Astrocyte (in vitro differentiated cells and primary cell): Measurements from ENCODE around the gene PSMB9. TPM values are rescaled to one million over a fixed set of nuclear protein-coding genes. Genes with fewer than 3 reads are reported as not detected.

ENCODE experiments used
- DNase-seq: peaks from one replicate; pipeline ENCODE4 v3.0.0-alpha.2; 2010; ENCODE audit warnings: low read depth
- FAIRE-seq: peaks from 2 replicates; lab custom pipeline; 2011; peaks lifted over from hg19 to GRCh38; lab: Jason Lieb, UNC
- H2AFZ ChIP-seq: 2 replicates; pipeline ENCODE4 v1.6.0; 2012; ENCODE audit warnings: low read depth, low read length, inconsistent platforms
- H3K27ac ChIP-seq: 2 replicates; pipeline ENCODE4 v1.5.1; 2011; ENCODE audit warnings: low read depth, low read length, inconsistent platforms
- H3K27me3 ChIP-seq: 2 replicates; pipeline ENCODE4 v1.6.0; 2011; ENCODE audit warnings: low read length, inconsistent platforms; ENCODE audit not compliant: insufficient read depth
- H3K36me3 ChIP-seq: 2 replicates; pipeline ENCODE4 v1.5.1; 2011; ENCODE audit warnings: low read length, inconsistent platforms; ENCODE audit not compliant: insufficient read depth
- H3K4me1 ChIP-seq: 2 replicates; pipeline ENCODE4 v1.5.1; 2011; ENCODE audit warnings: low read length, inconsistent platforms; ENCODE audit not compliant: insufficient read depth
- H3K4me2 ChIP-seq: 2 replicates; pipeline ENCODE4 v1.6.0; 2012; ENCODE audit warnings: low read length, inconsistent platforms
- H3K4me3 ChIP-seq: 2 replicates; pipeline ENCODE4 v1.5.1; 2011; ENCODE audit warnings: low read depth, mild to moderate bottlenecking, low read length, inconsistent platforms; ENCODE audit not compliant: insufficient read depth
- H3K79me2 ChIP-seq: 2 replicates; pipeline ENCODE4 v1.6.0; 2012; ENCODE audit warnings: mild to moderate bottlenecking, low read length, inconsistent platforms; ENCODE audit not compliant: insufficient read depth
- H3K9ac ChIP-seq: 2 replicates; pipeline ENCODE4 v1.6.0; 2012; ENCODE audit warnings: mild to moderate bottlenecking, low read length, inconsistent platforms
- H3K9me3 ChIP-seq: 2 replicates; pipeline ENCODE4 v1.5.1; 2012; ENCODE audit warnings: low read depth, mild to moderate bottlenecking, low read length, inconsistent platforms; ENCODE audit not compliant: insufficient read depth
- H4K20me1 ChIP-seq: 2 replicates; pipeline ENCODE4 v1.6.0; 2012; ENCODE audit warnings: low read length, inconsistent platforms; ENCODE audit not compliant: insufficient read depth
- H3K27ac Mint-ChIP-seq: one replicate; pipeline ENCODE4 v1.8.0; 2021; ENCODE audit warnings: mild to moderate bottlenecking, mixed read lengths; ENCODE audit not compliant: unreplicated experiment
- H3K27me3 Mint-ChIP-seq: one replicate; pipeline ENCODE4 v1.8.0; 2021; ENCODE audit warnings: low read depth, mixed read lengths; ENCODE audit not compliant: unreplicated experiment
- H3K36me3 Mint-ChIP-seq: one replicate; pipeline ENCODE4 v1.8.0; 2021; ENCODE audit warnings: low read depth, mixed read lengths; ENCODE audit not compliant: unreplicated experiment
- H3K4me1 Mint-ChIP-seq: one replicate; pipeline ENCODE4 v1.8.0; 2021; ENCODE audit warnings: low read depth, mixed read lengths; ENCODE audit not compliant: unreplicated experiment
- H3K4me3 Mint-ChIP-seq: one replicate; pipeline ENCODE4 v1.8.0; 2021; ENCODE audit warnings: mild to moderate bottlenecking, moderate library complexity, mixed read lengths; ENCODE audit not compliant: unreplicated experiment
- H3K9me3 Mint-ChIP-seq: one replicate; pipeline ENCODE4 v1.8.0; 2021; ENCODE audit warnings: mild to moderate bottlenecking, mixed read lengths; ENCODE audit not compliant: unreplicated experiment
- CTCF ChIP-seq: IDR thresholded peaks from 2 replicates; pipeline ENCODE4 v1.5.1; 2011; ENCODE audit warnings: low read depth, mild to moderate bottlenecking, inconsistent platforms, low read length, moderate library complexity; ENCODE audit not compliant: insufficient read depth
- EZH2 ChIP-seq: IDR thresholded peaks from 2 replicates; pipeline ENCODE4 v1.6.1; 2012; ENCODE audit warnings: mild to moderate bottlenecking, low read length, inconsistent platforms; ENCODE audit not compliant: insufficient read depth
- total RNA-seq: library from RNA; stranded (reverse); gene quantifications from 2 replicates; pipeline ENCODE4 v1.2.1, GENCODE V29; 2021

The PSMB9 gene
- total RNA-seq, 1 donor from 2014 or later = 34.1 TPM

GRCh38 chr6:32819729-32820128, 34.3 kb upstream of the PSMB9 start:
- no peaks in the 10 kb centered on the region for H3K27me3 Mint-ChIP-seq
- DNase-seq (peak; percentile 71), FAIRE-seq (peak; percentile 26)

GRCh38 chr6:32825966-32826365, 28.0 kb upstream of the PSMB9 start:
- no peak overlapping the region for H2AFZ ChIP-seq
- FAIRE-seq = no peak

More at GRCh38 chr6:32819729-32820128, 34.3 kb upstream of the PSMB9 start:
- H3K9ac ChIP-seq = no peak overlapping the region
- H3K36me3 ChIP-seq = no peaks in the 10 kb centered on the region
- no peak overlapping the region for H3K4me3 ChIP-seq
- no peak overlapping the region for H2AFZ ChIP-seq
- H3K4me1 ChIP-seq = peaks cover 6% of the 10 kb centered on the region
- peak overlapping the region; percentile 36 for H3K27ac Mint-ChIP-seq
- no peak overlapping the region for H3K27ac ChIP-seq
- no peaks in the 10 kb centered on the region for H3K27me3 ChIP-seq
- H3K9me3 ChIP-seq = no peaks in the 10 kb centered on the region
- H3K9me3 Mint-ChIP-seq = no peaks in the 10 kb centered on the region
- no peaks in the 10 kb centered on the region for H3K36me3 Mint-ChIP-seq
- H3K4me1 Mint-ChIP-seq = peaks cover 28% of the 10 kb centered on the region
- TF ChIP-seq EZH2 (no peak), CTCF (no peak)
- no peaks in the 10 kb centered on the region for H4K20me1 ChIP-seq
- H3K4me2 ChIP-seq = no peak overlapping the region
- H3K4me3 Mint-ChIP-seq = no peak overlapping the region
- no peaks in the 10 kb centered on the region for H3K79me2 ChIP-seq

More at GRCh38 chr6:32825966-32826365, 28.0 kb upstream of the PSMB9 start:
- peaks cover 11% of the 10 kb centered on the region for H3K4me1 Mint-ChIP-seq
- no peaks in the 10 kb centered on the region for H3K9me3 Mint-ChIP-seq
- no peak overlapping the region for H3K27ac ChIP-seq
- H3K4me2 ChIP-seq = no peak overlapping the region
- no peak overlapping the region for H3K27ac Mint-ChIP-seq
- H3K27me3 ChIP-seq = no peaks in the 10 kb centered on the region
- H3K4me1 ChIP-seq = no peaks in the 10 kb centered on the region
- no peak overlapping the region for H3K4me3 ChIP-seq
- no peak for TF ChIP-seq EZH2
- TF ChIP-seq CTCF = peak; percentile 14
- peaks cover 6% of the 10 kb centered on the region for H3K36me3 ChIP-seq
- H3K4me3 Mint-ChIP-seq = no peak overlapping the region
- H3K9me3 ChIP-seq = no peaks in the 10 kb centered on the region
- H4K20me1 ChIP-seq = no peaks in the 10 kb centered on the region
- peaks cover 22% of the 10 kb centered on the region for H3K36me3 Mint-ChIP-seq
- H3K27me3 Mint-ChIP-seq = no peaks in the 10 kb centered on the region
- no peak overlapping the region for H3K9ac ChIP-seq
- H3K79me2 ChIP-seq = no peaks in the 10 kb centered on the region
- DNase-seq = peak; percentile 21
